HepG2 (cell line): Measurements from ENCODE around the gene BFAR.

Experiments
- CTCF ChIP-seq: sonication (generic); formaldehyde crosslinking; IDR thresholded peaks from 2 replicates; pipeline ENCODE4 v1.5.0; 2020; ENCODE audit warnings: mild to moderate bottlenecking, missing genetic modification reagents, moderate library complexity
- NFRKB ChIP-seq: fragments of 450-650 bp; IDR thresholded peaks from 2 replicates; pipeline ENCODE4 v1.6.1; 2017
- ZNF552 ChIP-seq: sonication (generic); formaldehyde crosslinking; IDR thresholded peaks from 2 replicates; pipeline ENCODE4 v1.9.0; 2022; ENCODE audit warnings: missing genetic modification reagents, mild to moderate bottlenecking, borderline replicate concordance
- ZNF709 ChIP-seq: sonication (generic); formaldehyde crosslinking; IDR thresholded peaks from 2 replicates; pipeline ENCODE4 v1.5.0; 2020; ENCODE audit warnings: mild to moderate bottlenecking, missing genetic modification reagents

- TF ChIP-seq CTCF (no peak), ZNF552 (CRISPR knock-in tag) (no peak), ZNF709 (CRISPR knock-in tag) (no peak), NFRKB (no peak)
Observed at GRCh38 chr16:14669776-14670175, 37.0 kb downstream of the BFAR start.
